ENCODE data around the gene GSE1.

Gene GSE1

GRCh38 chr16:85678016-85678415, 64.9 kb downstream of the GSE1 start:
- peaks cover 90% of the 10 kb centered on the region for H4K20me1 ChIP-seq
- H3K27me3 ChIP-seq: no peaks in the 10 kb centered on the region
- no peak overlapping the region for H3K9ac ChIP-seq
- H3K4me3 ChIP-seq: no peak overlapping the region
- H3K36me3 ChIP-seq: peaks cover 100% of the 10 kb centered on the region
- H3K9me3 ChIP-seq: no peaks in the 10 kb centered on the region
- H3K4me1 ChIP-seq: peaks cover 23% of the 10 kb centered on the region
- no peak overlapping the region; the same call in 1 of the 2 replicates for H3K27ac ChIP-seq
- no peak for TF ChIP-seq Cebpa-rat (IDR thresholded peaks at IDR 0.05)
- H3K4me2 ChIP-seq: no peak overlapping the region

- H3K9ac ChIP-seq: no peak overlapping the region; the same call in 1 of the 2 replicates
- no peaks in the 10 kb centered on the region for H3K27me3 ChIP-seq
- H3K4me3 ChIP-seq: no peak overlapping the region
- H3K36me3 ChIP-seq: peaks cover 99% of the 10 kb centered on the region
- H3K4me1 ChIP-seq: peaks cover 28% of the 10 kb centered on the region
- H3K27ac ChIP-seq: no peak overlapping the region
- H4K20me1 ChIP-seq: peaks cover 90% of the 10 kb centered on the region
- TF ChIP-seq Cebpa-rat (IDR thresholded peaks at IDR 0.05): no peak
- no peaks in the 10 kb centered on the region for H3K9me3 ChIP-seq
- H3K4me2 ChIP-seq: no peak overlapping the region
Measured at GRCh38 chr16:85678821-85679220, 65.7 kb downstream of the GSE1 start.

- no peaks in the 10 kb centered on the region for H3K27me3 ChIP-seq
- H3K4me3 ChIP-seq: no peak overlapping the region
- H3K27ac ChIP-seq: no peak overlapping the region
- peaks cover 99% of the 10 kb centered on the region for H3K36me3 ChIP-seq
- H3K4me2 ChIP-seq: peak overlapping the region; percentile 56
- H4K20me1 ChIP-seq: peaks cover 85% of the 10 kb centered on the region
- H3K4me1 ChIP-seq: peaks cover 28% of the 10 kb centered on the region
- TF ChIP-seq Cebpa-rat (IDR thresholded peaks at IDR 0.05): no peak
- H3K9me3 ChIP-seq: no peaks in the 10 kb centered on the region
- no peak overlapping the region for H3K9ac ChIP-seq
Measured at GRCh38 chr16:85679870-85680269, 66.7 kb downstream of the GSE1 start.

- no peak for TF ChIP-seq Cebpa-rat (IDR thresholded peaks at IDR 0.05)
- H3K27me3 ChIP-seq: no peaks in the 10 kb centered on the region
Measured at GRCh38 chr16:85680352-85680944, 67.3 kb downstream of the GSE1 start.

GRCh38 chr16:85681255-85681654, 68.1 kb downstream of the GSE1 start:
- Histone ChIP-seq H3K9ac (no peak overlapping the region), H3K4me2 (no peak overlapping the region), H3K4me3 (no peak overlapping the region), H3K27ac (no peak overlapping the region), H3K27me3 (no peaks in the 10 kb centered on the region), H3K4me1 (peaks cover 40% of the 10 kb centered on the region), H3K36me3 (peaks cover 93% of the 10 kb centered on the region), H3K9me3 (no peaks in the 10 kb centered on the region), H4K20me1 (peaks cover 81% of the 10 kb centered on the region)
- TF ChIP-seq Cebpa-rat (IDR thresholded peaks at IDR 0.05): no peak

More at GRCh38 chr16:85680352-85680944, 67.3 kb downstream of the GSE1 start:
- Histone ChIP-seq H3K36me3 (peaks cover 99% of the 10 kb centered on the region), H4K20me1 (peaks cover 84% of the 10 kb centered on the region), H3K27ac (no peak overlapping the region), H3K9ac (no peak overlapping the region), H3K4me2 (peak overlapping the region; percentile 56), H3K9me3 (no peaks in the 10 kb centered on the region), H3K4me3 (no peak overlapping the region), H3K4me1 (peaks cover 32% of the 10 kb centered on the region)

- no peak for TF ChIP-seq Cebpa-rat (IDR thresholded peaks at IDR 0.05)
- no peak overlapping the region for H3K9ac ChIP-seq
- H3K27me3 ChIP-seq: no peaks in the 10 kb centered on the region
- H3K36me3 ChIP-seq: peaks cover 86% of the 10 kb centered on the region
- no peak overlapping the region for H3K27ac ChIP-seq
- no peaks in the 10 kb centered on the region for H3K9me3 ChIP-seq
- no peak overlapping the region for H3K4me2 ChIP-seq
- H3K4me3 ChIP-seq: no peak overlapping the region
- peaks cover 88% of the 10 kb centered on the region for H4K20me1 ChIP-seq
- peaks cover 53% of the 10 kb centered on the region for H3K4me1 ChIP-seq
Measured at GRCh38 chr16:85682516-85682915, 69.4 kb downstream of the GSE1 start.

- H3K27ac ChIP-seq: peak overlapping the region; percentile 10; the same call in 1 of the 2 replicates
- peaks cover 85% of the 10 kb centered on the region for H4K20me1 ChIP-seq
- H3K9me3 ChIP-seq: no peaks in the 10 kb centered on the region
- H3K4me2 ChIP-seq: no peak overlapping the region
- peaks cover 77% of the 10 kb centered on the region for H3K36me3 ChIP-seq
- no peak for TF ChIP-seq Cebpa-rat (IDR thresholded peaks at IDR 0.05)
- peaks cover 56% of the 10 kb centered on the region for H3K4me1 ChIP-seq
- no peaks in the 10 kb centered on the region for H3K27me3 ChIP-seq
- H3K4me3 ChIP-seq: no peak overlapping the region
- no peak overlapping the region for H3K9ac ChIP-seq
Measured at GRCh38 chr16:85683363-85683762, 70.2 kb downstream of the GSE1 start.

GRCh38 chr16:85685251-85685650, 72.1 kb downstream of the GSE1 start:
- no peaks in the 10 kb centered on the region for H3K27me3 ChIP-seq
- no peak overlapping the region for H3K4me3 ChIP-seq
- peaks cover 60% of the 10 kb centered on the region for H3K4me1 ChIP-seq
- H4K20me1 ChIP-seq: peaks cover 67% of the 10 kb centered on the region
- peaks cover 58% of the 10 kb centered on the region for H3K36me3 ChIP-seq
- no peak overlapping the region; the same call in 1 of the 2 replicates for H3K9ac ChIP-seq
- H3K4me2 ChIP-seq: peak overlapping the region; percentile 96; the same call in 1 of the 2 replicates
- H3K9me3 ChIP-seq: no peaks in the 10 kb centered on the region
- TF ChIP-seq Cebpa-rat (IDR thresholded peaks at IDR 0.05): 0 out of 2 replicates have a peak, but pooled peaks have one; percentile 16
- no peak overlapping the region for H3K27ac ChIP-seq

GRCh38 chr16:85686912-85687591, 73.9 kb downstream of the GSE1 start:
- peak overlapping the region; percentile 88; the same call in 1 of the 2 replicates for H3K4me3 ChIP-seq
- H3K36me3 ChIP-seq: peaks cover 40% of the 10 kb centered on the region
- H3K27ac ChIP-seq: no peak overlapping the region
- H3K27me3 ChIP-seq: no peaks in the 10 kb centered on the region
- H3K9me3 ChIP-seq: no peaks in the 10 kb centered on the region
- H4K20me1 ChIP-seq: peaks cover 51% of the 10 kb centered on the region
- H3K9ac ChIP-seq: peak overlapping the region; percentile 87; the same call in 1 of the 2 replicates
- H3K4me1 ChIP-seq: peaks cover 48% of the 10 kb centered on the region
- H3K4me2 ChIP-seq: peak overlapping the region; percentile 96
- no peak for TF ChIP-seq Cebpa-rat (IDR thresholded peaks at IDR 0.05)
